ENCODE data around the gene NFE2L3.
A peak's percentile ranks its signal among the peaks of the same experiment; 100 is the strongest.
"Not testable (repeated sequence)": the region's sequence is repeated elsewhere in the genome, so short reads cannot be mapped to it uniquely, and the experiment has no call there.

The NFE2L3 gene

DNA sequence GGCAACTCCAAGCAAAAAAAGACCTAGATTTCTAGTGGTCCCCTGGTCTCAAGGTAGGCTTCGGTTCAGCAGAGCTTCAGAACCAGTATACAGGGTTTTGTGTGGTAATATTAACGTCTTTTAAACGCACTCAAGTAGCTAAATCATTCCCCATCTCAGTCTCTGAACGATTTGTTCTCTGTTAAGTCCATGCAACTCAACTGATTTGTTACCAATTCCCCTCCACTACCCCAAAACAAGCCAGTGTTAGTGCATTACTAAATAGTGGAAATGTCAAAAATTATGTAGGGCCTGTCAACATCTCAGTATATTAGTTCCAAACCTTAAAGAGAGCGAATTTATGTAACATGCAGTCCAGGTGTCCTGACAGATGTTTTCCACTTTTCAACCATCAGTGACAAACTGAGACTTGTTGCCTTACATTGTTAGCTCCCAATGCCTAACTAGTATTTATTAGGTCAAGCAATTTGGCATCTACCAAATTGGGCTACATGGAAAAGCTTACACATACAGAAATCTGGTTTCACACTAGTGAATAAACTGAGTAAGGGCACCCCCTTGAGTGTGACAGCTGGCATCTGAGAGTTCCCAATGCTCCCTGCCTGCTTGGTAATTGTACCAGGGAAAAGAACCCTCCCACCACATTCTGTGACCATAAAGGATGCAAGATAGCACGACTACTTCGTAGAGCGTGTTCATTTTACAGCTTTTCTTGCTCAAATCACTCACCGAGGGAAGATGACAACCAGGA, 36.4 kb downstream of the NFE2L3 start:
- no peak for DNase-seq

DNA sequence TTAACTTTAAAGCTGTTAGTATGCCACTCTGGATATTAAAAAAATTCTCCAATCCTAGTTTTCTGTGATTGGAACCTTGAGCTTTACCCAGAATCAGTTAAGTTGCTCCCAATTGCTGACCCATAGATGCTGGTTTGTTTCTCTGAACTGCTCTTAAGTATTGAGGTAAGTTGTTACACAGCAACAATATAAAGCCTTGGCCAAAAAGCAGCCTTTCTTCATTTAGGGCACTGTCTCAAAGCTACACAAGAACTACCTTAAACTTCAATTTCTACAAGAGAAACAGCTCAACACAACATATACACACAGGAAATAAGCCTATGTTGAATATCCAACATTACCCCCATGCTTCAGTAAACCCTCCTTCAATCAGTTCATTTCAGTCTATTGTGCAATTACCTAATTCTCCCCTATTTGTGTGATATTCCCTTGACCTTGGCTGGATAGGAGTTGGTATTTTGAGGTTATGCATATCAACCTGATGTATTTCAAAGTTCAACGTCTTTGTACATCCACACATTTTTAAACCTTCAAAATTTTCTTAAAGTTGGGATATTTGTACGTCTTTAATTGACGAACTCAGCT, 37.1 kb downstream of the NFE2L3 start:
- no peak for DNase-seq

DNA sequence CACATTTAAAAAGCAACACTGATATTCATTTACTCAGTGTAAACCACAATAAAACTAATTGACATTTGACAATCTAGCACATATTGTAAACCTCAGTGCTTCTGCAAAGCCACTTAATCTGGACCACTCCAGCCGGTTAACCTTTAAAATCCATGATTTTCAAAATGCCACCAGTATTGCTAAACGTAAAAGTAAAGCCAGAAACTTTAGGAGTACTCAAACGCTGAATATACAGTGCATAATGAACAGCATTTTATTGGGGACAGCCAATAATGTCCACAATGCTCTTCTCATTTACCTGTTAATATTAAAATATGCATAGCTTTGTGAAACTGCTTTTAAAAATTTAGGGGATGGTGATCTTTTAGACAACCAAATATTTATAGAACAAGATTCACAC, 37.7 kb downstream of the NFE2L3 start:
- no peak for DNase-seq

DNA sequence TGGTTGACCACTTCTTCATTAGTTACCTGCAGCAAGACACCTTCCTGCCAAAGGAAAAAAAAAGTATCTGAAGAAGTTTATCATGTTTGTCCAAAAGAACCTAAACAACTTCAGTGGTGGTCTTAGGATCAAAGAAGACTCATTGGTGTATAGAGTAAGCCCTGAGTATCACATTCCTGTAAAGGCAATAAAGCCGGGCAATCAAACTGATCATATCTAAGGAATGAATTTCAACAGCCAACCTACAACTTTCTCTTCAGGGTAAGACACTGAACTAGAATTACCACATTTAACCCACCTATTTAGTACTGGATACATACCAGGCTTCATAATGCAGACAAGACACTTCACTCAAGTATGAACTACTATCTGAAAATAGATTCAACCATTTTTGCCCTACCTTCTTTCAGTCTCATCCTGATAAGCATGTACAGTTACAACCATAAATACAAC, 38.4 kb downstream of the NFE2L3 start:
- no peak for DNase-seq

DNA sequence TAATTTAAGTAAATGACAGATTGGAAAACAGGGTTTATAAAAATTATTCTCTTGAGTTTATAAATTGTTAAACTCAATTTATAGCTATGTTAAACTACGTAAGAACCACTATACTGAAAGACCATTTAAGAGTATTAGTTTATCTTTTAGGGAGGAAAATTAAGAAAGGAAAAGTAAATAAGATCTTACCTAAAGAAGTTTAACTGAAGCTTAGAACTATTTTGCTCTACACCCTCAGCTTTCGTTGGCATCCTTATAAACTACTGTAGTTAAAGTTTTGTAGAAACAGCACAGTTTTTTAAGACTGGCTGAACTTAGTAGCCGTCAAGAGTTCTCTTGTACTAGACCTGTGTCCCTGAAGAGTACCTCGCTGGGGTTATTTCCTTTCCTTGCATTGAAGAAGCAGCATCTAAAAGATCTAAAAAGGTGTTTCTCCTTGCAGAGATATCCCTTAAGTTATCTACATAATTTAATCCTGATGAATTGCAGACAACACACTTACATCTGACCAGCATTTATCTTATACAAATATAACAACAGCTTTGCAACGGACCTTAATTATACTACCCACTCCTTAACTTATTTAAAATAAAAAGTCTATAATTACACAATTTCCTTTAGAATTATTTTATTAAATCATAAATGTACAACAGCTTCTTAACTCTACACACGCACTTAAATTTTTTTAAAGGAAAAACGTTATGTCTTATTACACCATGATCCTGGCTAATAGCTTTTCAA, 39.4 kb downstream of the NFE2L3 start:
- DNase-seq, result no peak

DNA sequence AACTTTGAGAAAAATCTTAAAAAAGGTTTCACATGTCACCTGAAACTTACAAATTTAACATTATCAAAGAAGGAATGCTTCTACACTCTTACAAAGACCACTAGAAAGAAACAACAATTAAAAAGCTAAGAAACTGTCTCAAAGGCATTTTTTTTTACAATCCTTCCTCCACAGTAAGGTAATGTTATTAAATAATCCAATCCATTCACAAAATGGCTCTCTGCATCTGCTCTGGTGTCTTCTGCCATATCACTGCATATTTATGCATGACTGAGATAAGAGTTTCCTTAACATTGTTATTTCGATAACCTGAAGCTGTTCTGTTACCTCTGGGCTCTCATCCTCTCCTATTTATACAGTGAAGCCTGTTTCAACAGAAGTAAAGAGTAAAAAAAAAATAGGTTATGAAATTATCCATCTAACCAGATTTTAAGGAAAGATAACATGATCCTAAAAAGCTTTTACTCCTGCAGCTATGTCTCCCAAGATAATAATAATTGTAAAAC, 40.0 kb downstream of the NFE2L3 start:
- no peak for DNase-seq

DNA sequence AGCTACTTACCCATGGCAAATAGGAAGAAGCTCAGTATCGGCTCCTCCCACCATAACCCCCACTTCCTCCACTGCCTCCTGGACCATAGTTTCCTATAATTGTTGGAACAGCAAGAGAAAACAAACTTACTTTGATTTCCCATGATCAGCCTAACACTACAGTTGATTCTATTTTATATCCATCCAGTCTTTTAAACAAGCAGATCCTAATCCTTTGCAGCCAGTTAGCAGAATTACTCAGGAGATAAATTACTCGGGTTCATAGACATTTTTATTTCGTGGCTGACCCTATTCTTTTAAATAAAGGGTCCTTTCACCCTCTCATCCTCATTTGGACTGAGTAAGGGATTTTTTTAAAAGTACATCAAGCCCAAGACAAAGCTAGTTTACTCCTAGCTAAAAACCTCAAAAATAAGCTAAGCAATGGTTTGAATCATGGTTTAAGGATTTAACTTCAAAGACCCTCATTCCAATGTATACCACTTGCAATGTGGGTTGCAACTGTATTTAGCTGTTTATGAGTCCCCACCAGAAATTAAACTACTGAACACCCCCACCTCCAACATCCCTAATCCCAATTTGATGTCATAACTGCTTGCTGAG, 40.6 kb downstream of the NFE2L3 start:
- no peak for DNase-seq

DNA sequence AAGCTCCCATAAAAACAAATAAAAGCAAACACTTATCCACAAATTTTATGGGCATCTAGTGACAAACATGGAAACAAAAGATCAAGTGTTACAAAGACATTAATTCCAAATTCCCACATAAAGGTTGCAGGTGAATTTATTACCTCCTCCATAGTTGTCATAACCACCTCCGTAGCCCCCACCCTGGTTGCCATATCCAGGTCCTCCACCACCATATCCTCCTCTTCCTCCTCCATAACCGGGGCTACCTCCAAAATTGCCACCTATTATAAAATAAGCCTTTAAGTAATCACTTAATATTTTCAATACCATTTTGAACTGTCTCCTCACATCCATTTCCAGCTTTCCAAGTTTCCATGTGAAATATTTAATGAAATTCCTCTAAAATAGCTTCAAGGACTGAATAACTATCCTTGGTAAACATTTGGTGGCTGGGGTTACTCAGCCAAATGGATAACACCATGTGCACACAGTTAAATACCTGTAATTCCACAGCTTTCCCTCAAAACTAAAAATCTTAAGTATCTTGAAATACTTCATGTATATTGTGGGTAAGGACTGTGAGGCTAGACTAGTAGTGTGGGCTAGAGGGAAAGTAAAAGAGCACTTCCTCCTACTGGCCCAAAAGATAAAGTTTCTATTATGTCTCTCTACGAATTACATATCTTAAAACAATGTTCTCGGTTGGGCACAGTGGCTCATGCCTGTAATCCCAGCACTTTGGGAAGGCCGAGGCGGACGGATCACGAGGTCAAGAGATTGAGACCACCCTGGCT, 41.6 kb downstream of the NFE2L3 start:
- DNase-seq, result no peak

DNA sequence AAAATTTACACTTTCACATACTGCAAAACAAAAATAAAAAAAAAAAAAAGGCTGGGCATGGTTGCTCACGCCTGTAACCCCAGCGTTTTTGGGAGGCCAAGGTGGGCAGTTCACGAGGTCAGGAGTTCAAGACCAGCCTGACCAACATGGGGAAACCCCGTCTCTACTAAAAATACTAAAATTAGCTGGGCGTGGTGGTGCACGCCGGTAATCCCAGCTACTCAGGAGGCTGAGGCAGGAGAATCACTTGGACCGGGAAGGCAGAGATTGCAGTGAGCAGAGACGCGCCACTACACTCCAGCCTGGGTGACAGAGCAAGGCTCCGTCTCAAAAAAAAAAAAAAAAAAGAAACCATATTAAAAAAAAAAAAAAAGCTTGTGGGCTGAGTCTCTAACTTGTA, 42.8 kb downstream of the NFE2L3 start:
- not testable (repeated sequence) for DNase-seq

DNA sequence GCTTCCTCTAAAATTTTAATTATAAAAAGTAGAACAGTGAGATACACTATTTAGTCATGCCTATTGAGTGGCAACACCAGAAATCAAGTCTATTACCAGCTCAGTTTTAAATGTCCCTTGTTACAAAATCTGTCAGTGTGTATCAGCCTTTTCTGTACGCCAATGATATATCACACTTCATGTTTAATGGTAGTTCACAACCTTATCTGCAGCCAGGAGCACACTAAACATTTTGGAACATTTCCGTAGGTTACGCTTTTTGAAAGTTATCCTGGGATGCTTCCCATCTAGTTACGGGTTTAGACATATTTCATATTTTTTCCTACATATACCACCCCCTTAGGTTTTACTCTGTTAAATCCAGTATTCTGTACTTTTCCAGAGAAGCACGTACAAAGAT, 43.2 kb downstream of the NFE2L3 start:
- DNase-seq, result no peak

DNA sequence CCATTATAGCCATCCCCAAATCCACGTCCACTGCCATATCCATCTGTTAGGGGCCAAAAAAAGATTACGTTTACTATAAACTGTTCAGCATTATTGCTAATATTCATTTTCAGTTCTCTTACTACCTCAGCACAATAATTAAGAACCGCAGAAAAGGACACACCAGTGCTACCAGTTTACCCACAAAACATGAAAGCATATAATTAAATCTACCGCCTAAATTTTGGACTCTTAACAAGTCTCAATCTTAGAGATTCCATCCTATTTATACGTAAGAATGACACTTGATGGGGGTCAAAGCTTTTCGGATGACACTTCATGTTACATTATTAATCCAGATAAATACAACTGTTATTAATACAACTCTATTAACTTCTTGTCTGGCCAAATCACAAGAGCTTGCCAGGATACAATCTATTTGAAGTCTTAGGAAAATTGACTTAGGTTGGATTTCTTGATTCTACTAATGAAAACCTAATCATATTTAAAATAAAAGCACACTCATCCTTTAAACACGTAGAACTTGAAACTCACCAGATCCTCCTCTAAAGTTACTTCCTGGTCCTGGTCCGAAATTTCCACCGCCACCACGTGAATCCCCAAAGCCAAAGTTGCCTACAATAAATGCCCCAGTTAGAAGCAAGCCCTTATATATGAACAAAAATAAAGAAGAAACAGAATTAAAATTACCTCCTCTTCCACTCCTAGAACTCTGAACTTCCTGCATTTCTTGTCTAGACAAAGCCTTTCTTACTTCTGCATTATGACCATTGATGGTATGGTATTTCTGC, 44.1 kb downstream of the NFE2L3 start:
- no peak for DNase-seq

DNA sequence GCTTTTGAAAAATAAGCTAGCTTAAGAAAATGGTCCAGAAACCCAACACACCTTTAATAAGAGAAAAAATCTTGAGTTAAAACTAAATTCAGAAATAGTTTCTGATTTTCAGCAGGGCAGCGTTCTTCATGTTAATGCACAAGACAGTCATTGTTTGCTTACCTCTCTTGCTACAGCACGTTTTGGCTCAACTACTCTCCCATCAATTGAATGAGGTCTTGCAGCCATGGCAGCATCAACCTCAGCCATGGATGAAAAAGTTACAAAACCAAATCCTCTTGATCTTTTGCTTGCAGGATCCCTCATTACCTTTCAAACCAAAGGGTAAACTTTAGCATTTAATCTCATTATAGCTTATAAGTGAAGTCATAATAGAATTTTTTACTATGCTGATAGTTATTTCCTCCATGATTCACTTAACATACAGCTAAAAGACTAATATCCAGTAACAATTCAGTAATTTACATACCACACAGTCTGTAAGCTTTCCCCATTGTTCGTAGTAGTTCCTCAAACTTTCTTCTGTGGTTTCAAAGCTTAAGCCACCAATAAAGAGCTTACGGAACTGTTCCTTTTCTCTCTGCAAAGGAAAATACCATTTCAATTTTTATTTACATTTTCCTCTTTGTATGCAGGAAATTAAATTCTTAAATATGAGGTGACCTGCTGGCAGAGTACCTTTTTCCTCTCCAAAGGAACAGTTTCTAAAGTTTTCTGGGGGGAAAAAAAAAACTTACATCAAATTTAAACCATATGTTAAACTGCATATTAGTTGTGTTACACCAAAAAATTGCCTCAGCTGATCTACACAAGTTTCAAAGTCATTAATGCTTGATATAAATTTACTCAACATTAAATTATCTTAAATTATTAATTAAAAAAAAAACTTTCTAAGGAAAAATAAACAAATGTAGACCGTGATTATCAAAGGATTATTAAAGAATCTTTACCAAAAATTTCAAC, 45.4 kb downstream of the NFE2L3 start:
- DNase-seq, result no peak

DNA sequence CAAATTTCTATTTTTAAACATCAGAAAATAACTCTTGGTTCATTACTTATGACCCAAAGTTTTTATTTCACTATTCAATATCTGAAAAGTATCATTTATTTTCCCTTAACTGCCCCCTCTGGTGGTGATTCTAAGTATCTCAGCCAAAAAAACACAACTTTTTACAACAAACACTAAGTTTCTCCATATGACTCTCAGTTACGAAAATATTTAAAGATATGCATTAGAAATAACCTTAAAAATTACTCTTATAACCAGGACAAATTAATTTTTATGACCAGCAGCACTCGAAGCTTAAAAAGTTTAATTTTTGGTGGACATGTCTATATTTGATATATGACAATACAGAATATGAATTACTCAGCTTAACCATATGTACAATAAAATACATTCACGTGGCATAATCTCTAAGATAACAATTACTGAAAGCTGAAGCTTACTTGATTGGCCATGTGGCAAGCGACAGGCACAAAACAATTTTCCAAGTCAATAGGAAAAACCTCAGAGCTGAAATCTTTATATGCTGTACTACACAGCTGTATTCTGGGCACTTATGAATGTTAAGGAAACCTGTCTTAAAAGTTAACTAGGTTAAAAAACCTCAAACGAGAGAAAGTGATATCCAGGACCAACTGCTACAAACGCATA, 46.3 kb downstream of the NFE2L3 start:
- DNase-seq, result no peak

DNA sequence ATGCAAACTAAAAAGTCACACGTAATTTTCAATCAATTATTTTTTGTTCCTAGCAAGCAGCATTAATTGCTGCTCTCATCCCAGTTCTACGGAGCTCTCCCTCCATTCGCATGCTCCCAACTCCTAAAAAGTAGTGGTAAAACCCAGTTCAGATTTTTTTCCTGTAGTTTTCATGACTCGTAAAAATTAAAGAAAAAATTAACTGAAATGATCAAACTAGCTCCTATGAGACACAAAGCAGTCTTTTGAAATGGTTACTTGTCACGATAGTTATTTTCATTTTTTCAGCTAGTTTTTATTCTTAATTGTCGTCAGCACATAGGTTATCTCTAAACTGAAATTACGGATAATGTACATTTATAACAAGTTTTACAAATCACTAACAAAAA, 46.8 kb downstream of the NFE2L3 start:
- no peak for DNase-seq

DNA sequence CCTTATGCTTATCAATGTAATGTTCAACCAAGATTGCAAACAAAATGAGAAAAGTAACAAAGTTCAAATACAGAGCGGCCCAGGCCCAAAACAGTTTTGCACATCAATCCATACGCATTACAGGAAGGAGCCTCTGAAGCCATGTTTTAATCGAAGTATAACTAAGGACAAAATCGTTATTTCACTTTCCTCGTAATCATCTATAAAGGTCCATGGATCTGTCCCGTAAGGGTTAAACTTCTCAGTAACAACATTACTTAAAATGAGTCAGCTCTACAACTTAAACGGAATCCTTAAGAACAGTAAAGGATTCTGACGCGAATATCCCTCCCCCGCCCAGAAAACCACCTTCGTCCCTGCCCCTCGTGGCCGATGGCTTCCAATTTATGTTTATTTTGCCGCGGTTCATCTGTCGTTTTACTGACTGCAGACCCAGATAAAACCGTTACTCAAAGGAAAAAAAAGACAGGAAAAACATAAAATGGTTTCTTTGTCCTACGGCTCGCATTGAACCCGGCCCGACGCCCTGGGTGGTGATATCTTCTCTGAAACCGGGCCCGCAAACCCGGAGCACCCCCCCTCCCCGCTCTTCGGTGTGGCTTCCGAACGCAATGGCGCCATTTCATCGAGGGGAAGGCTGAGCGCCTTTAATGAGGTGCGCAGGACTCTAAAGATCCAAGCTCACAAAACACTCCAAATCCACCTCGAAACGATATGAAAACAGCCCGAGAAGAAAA, 47.5 kb downstream of the NFE2L3 start:
- peak; percentile 59 for DNase-seq

DNA sequence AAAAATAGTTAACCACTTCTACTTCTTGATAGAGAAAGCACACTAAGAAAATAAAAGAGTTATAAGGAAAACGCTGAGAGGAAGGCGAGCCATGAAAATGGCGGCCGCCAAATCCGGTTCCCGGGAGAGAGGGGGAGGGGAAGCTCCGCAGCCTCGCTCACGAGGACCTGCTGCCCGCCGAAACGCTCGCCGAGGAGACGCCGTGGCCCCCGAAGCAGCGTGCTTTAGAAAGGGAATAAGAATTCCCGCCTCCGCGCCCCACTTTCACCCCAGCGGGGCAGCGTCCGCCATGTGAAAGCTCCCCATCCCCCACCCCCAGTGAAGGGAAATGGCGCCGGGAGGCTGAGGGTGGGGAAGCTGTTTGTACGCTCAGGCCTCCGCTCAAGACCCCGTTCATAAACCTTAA, 48.0 kb downstream of the NFE2L3 start:
- peak; percentile 59 for DNase-seq

DNA sequence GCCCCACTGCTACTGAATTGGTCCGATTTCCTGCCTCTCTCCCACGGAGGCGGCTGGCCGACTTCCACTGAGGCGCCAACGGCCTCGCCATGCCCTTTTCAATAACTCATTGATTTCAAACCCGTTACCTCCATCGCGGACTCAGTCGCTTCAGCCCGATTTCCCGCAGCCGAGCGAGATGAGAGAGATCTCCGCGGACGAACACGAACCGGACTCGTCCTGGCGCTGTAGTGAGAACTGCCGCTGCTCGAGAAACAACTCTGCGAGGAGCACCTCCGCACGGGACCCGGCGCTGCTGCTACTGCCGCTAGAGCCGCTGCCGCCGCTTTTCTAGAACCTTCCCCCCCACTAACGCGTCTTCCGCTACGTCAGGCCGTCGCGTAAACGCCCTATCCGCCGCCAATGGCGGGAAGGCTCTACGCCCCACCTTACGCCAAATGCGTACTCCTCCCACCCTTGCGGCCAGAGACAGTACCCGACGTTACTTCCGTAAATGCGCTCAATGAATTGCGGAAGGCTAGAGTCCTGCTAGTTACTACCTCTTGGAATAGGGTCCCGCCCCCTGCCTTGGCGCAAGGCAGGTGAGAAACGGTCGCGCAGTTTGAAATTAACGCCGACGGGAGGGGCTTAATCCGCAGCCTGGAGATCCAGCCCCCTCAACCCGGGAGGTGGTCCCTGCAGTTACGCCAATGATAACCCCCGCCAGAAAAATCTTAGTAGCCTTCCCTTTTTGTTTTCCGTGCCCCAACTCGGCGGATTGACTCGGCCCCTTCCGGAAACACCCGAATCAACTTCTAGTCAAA, 48.6 kb downstream of the NFE2L3 start, which contains the start of gene HNRNPA2B1:
TSS of gene HNRNPA2B1 (minus strand) at position 303 of the 803 bp plus-strand sequence. CDS start at position 134, 169 bp downstream.
- DNase-seq, result peak; percentile 98

Measured in NCI-H774 (cell line).